ENCODE measurements around the gene TGFBR3.

GRCh38 chr1:91919962-91920361 lies 34.0 kb upstream of the TGFBR3 start:
- TF ChIP-seq, protein P1, sequence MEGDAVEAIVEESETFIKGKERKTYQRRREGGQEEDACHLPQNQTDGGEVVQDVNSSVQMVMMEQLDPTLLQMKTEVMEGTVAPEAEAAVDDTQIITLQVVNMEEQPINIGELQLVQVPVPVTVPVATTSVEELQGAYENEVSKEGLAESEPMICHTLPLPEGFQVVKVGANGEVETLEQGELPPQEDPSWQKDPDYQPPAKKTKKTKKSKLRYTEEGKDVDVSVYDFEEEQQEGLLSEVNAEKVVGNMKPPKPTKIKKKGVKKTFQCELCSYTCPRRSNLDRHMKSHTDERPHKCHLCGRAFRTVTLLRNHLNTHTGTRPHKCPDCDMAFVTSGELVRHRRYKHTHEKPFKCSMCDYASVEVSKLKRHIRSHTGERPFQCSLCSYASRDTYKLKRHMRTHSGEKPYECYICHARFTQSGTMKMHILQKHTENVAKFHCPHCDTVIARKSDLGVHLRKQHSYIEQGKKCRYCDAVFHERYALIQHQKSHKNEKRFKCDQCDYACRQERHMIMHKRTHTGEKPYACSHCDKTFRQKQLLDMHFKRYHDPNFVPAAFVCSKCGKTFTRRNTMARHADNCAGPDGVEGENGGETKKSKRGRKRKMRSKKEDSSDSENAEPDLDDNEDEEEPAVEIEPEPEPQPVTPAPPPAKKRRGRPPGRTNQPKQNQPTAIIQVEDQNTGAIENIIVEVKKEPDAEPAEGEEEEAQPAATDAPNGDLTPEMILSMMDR (IDR thresholded peaks at IDR 0.05), result no peak
- TF ChIP-seq POLR2A (IDR thresholded peaks at IDR 0.05), result no peak
